HL-60 (cell line): Measurements from ENCODE around the gene PABPN1.

Experiments
- POLR2AphosphoS5 ChIP-seq: IDR thresholded peaks from 2 replicates; pipeline ENCODE4 v1.6.1; 2012; ENCODE audit warnings: low read depth
- TF ChIP-seq, protein P1 (sequence below): IDR thresholded peaks from one replicate; pipeline ENCODE4 v1.5.1; 2011; ENCODE audit warnings: low read length, control low read depth, inconsistent platforms; ENCODE audit not compliant: insufficient read depth

DNA sequence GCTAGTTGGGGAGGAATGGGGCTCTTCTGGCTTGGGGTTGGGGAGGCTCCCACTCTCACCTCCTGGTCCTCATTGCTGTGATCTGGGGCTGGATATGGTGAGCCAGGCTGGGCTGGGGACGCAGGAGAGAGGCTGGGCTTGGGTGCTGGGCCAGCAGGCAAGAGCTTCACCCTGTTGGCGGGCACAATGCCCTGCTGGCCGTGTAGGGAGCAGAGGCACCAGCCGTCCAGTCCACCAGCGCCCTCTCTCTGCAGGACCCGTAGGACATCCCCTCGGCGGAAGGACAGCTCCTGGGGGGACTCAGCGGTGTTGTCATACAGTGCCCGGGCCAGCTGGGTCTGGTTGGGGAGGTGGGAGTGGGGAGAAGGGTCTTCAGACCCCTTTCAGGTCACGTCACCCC lies 39.2 kb downstream of the PABPN1 start:
- no peak for TF ChIP-seq POLR2AphosphoS5
- TF ChIP-seq, protein P1, sequence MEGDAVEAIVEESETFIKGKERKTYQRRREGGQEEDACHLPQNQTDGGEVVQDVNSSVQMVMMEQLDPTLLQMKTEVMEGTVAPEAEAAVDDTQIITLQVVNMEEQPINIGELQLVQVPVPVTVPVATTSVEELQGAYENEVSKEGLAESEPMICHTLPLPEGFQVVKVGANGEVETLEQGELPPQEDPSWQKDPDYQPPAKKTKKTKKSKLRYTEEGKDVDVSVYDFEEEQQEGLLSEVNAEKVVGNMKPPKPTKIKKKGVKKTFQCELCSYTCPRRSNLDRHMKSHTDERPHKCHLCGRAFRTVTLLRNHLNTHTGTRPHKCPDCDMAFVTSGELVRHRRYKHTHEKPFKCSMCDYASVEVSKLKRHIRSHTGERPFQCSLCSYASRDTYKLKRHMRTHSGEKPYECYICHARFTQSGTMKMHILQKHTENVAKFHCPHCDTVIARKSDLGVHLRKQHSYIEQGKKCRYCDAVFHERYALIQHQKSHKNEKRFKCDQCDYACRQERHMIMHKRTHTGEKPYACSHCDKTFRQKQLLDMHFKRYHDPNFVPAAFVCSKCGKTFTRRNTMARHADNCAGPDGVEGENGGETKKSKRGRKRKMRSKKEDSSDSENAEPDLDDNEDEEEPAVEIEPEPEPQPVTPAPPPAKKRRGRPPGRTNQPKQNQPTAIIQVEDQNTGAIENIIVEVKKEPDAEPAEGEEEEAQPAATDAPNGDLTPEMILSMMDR = no peak
